ENCODE data around the gene BRME1.
"Not testable (repeated sequence)": the region's sequence is repeated elsewhere in the genome, so short reads cannot be mapped to it uniquely, and the experiment has no call there.

Gene BRME1

DNA sequence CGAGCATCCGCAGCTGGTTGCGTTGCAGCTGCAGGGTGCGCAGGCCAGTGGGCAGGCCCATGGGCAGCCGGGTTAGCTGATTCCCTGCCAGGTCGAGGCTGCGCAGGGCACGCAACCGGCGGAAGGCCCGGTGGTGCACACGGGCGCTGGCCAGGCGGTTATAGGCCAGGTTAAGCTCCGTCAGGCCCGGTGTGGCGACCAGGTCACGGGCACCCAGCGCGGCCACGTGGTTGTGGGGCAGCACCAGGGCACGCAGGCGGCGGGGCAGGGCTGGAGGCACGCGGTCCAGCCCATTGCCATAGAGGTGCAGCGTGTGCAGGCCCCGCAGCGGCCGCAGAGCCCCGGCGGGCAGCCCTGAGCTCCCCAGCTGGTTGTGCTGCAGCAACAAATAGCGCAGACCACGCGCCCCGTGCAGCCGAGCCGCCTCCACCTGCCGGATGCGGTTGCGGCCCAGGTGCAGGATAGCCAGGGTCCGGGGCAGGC is 27.0 kb upstream of the BRME1 start:
- Histone ChIP-seq H3K9ac (ENCODE audit: low read depth, low read length) (no peak overlapping the region), H3K9me3 (ENCODE audit: control insufficient read depth, insufficient read depth, low read length) (no peaks in the 10 kb centered on the region), H3K36me3 (ENCODE audit: insufficient read depth, low read length) (no peaks in the 10 kb centered on the region), H3K4me1 (ENCODE audit: insufficient read depth, low read length) (peaks cover 11% of the 10 kb centered on the region; the same call in 1 of the 2 replicates)

DNA sequence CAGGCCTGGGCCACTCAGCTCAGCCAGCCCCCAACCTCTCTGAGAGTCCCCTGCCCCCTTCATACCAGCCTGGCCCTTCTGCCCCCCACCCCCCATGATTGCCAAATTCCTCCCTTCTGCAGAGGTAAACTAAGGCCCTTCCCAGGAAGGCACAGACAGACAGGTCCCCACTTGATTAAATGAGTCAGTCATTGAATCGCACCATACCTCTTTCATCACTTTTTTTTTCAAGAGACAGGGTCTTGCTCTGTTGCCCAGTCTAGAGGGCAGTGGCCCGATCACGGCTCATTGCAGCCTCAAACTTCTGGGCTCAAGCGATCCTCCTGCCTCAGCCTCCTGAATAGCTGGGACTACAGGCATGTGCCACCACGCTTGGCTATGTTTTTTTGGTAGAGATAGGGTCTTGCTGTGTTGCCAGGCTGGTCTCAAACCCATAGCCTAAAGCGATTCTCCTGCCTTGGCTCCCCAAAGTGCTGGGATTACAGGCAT is 26.3 kb upstream of the BRME1 start:
- peaks cover 11% of the 10 kb centered on the region; the same call in 1 of the 2 replicates for H3K4me1 ChIP-seq (ENCODE audit: insufficient read depth, low read length)
- H3K9ac ChIP-seq (ENCODE audit: low read depth, low read length) = no peak overlapping the region
- H3K36me3 ChIP-seq (ENCODE audit: insufficient read depth, low read length) = no peaks in the 10 kb centered on the region
- H3K9me3 ChIP-seq (ENCODE audit: control insufficient read depth, insufficient read depth, low read length) = no peaks in the 10 kb centered on the region

DNA sequence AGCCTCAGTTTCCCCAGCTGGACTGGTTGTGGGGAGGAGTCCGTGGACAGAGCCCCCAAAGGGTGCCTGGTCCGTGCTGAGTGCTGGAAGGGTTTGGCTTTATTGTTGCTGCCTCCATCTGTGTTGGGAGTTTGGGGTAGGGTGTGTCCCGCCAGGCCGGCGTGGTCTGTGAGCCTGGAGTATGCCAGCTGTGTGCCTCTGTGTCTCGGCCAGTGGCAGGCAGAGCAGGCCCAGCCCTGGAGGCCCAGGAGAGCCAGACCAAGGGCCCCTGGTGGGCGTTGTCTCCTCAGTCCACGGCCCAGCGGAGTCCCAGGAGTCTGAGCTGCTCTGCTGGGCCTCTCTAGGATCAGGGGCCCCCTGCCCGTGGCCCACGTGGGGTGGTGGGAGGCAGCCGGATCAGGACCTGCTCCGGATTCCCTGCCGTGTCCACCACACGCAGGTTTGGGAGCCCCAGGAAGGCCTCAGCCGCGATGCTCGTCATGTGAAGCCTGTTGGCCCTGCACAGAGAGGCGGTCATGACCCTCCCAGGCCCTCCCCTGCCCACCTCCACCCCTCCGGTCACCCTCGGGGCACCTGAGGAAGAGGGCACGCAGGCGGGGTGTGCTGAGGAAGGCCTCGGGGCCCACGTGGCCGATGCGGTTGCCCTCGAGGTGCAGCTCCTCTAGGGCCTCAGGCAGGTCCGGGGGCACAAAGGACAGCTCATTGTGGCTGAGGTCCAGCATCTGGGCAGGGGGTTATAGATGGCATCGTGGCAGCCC is 25.7 kb upstream of the BRME1 start:
- Histone ChIP-seq H3K4me1 (ENCODE audit: insufficient read depth, low read length) (peaks cover 11% of the 10 kb centered on the region; the same call in 1 of the 2 replicates), H3K9me3 (ENCODE audit: control insufficient read depth, insufficient read depth, low read length) (no peaks in the 10 kb centered on the region), H3K36me3 (ENCODE audit: insufficient read depth, low read length) (no peaks in the 10 kb centered on the region), H3K9ac (ENCODE audit: low read depth, low read length) (no peak overlapping the region)

DNA sequence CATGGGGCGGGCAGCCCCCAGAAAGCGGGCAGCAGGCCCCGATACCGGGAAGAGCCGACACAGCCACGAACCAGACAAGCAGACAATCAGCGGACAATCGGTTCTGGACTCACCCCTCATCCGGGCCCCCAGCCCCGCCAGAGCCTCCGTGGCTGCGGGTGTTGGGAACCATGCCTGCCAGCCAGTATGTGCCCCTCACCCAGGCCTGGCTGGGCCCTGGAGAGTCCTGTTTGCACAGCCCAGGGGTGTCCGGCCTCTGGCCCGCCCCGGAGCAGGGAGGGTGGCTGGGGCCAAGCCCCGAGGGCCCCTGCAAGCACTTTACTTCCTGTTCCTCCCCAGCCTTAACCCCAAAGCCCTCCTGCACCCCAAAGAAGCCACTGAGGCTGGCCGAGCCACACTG is 24.5 kb upstream of the BRME1 start:
- H3K9me3 ChIP-seq (ENCODE audit: control insufficient read depth, insufficient read depth, low read length) = no peaks in the 10 kb centered on the region
- no peaks in the 10 kb centered on the region; the same call in 1 of the 2 replicates for H3K4me1 ChIP-seq (ENCODE audit: insufficient read depth, low read length)
- H3K9ac ChIP-seq (ENCODE audit: low read depth, low read length) = no peak overlapping the region
- peaks cover 4% of the 10 kb centered on the region; the same call in 1 of the 2 replicates for H3K36me3 ChIP-seq (ENCODE audit: insufficient read depth, low read length)

DNA sequence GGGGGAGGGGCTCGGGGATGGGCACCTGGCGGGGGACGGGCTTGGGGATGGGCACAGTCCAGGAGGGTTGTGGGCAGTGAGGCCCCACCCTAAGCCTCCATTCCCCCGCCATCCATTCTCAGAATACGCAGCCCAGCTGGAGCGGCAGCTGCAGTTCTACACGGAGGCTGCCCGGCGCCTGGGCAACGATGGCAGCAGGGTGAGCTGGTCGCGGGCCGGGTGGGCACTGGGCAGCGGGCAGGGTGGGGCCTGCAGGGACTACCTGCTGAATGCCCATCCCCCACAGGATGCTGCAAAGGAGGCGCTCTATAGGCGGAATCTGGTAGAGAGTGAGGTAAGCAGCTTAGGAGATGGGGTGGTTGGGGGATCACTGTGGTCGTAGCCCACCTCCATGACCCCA is 24.0 kb upstream of the BRME1 start:
- Histone ChIP-seq H3K36me3 (ENCODE audit: insufficient read depth, low read length) (peaks cover 4% of the 10 kb centered on the region; the same call in 1 of the 2 replicates), H3K9ac (ENCODE audit: low read depth, low read length) (no peak overlapping the region), H3K9me3 (ENCODE audit: control insufficient read depth, insufficient read depth, low read length) (no peaks in the 10 kb centered on the region), H3K4me1 (ENCODE audit: insufficient read depth, low read length) (no peaks in the 10 kb centered on the region; the same call in 1 of the 2 replicates)

DNA sequence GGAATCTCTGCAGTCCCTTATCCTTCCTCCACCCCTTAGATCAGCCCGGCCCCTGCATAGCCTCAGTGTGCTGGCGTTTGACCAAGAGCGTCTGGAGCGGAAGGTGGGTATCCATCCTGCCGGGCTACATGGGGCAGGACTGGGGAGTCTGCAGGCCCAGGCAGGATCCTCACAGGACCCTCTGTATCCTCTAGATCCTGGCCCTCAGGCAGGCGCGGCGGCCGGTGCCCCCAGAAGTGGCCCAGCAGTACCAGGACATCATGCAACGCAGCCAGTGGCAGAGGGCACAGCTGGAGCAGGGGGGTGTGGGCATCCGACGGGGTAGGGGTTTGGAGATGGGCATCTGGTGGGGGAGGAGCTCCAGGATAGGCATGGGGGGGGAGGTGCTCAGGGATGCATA is 23.4 kb upstream of the BRME1 start:
- no peaks in the 10 kb centered on the region for H3K9me3 ChIP-seq (ENCODE audit: control insufficient read depth, insufficient read depth, low read length)

DNA sequence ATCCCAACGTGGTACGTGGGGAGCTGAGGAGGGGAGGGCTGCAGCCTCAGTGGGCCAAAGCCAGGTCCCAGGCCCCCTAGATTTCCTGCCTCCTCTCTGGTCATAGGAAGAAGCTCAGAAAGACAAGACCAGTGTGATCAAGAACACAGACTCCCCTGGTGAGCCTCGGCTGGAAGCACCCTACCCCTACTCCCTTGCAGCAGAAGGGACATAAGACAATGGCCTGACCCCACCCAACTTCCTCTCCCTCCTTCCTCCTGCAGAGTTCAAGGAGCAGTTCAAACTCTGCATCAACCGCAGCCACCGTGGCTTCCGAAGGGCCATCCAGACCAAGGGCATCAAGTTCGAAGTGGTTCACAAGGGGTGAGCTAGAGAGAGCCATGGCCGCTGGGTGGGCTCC is 20.8 kb upstream of the BRME1 start:
- Histone ChIP-seq H3K9ac (ENCODE audit: low read depth, low read length) (no peak overlapping the region), H3K9me3 (ENCODE audit: control insufficient read depth, insufficient read depth, low read length) (no peaks in the 10 kb centered on the region), H3K36me3 (ENCODE audit: insufficient read depth, low read length) (peaks cover 7% of the 10 kb centered on the region; the same call in 1 of the 2 replicates), H3K4me1 (ENCODE audit: insufficient read depth, low read length) (no peaks in the 10 kb centered on the region; the same call in 1 of the 2 replicates)

More for the DNA sequence above, 23.4 kb upstream of the BRME1 start:
- H3K4me1 ChIP-seq (ENCODE audit: insufficient read depth, low read length) = no peaks in the 10 kb centered on the region; the same call in 1 of the 2 replicates
- peaks cover 4% of the 10 kb centered on the region; the same call in 1 of the 2 replicates for H3K36me3 ChIP-seq (ENCODE audit: insufficient read depth, low read length)
- no peak overlapping the region for H3K9ac ChIP-seq (ENCODE audit: low read depth, low read length)

DNA sequence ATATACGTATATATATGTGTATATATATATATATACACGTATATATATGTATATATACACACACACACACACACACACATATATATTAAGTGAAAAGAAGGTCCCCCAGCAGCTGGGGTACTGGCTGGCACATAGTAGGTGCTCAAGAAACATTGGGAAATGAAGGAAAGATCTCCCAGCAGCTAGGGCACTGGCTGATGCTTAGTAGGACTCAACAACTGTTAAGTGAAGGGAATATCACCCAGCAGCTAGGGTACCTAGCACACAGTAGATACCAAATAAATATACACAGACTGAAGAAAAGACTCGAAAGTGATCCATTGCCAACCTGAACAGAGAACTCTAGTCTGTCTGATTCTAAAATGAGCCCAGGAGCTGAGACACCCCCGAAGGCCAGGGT is 20.1 kb upstream of the BRME1 start:
- Histone ChIP-seq H3K36me3 (ENCODE audit: insufficient read depth, low read length) (peaks cover 11% of the 10 kb centered on the region), H3K9ac (ENCODE audit: low read depth, low read length) (no peak overlapping the region), H3K9me3 (ENCODE audit: control insufficient read depth, insufficient read depth, low read length) (no peaks in the 10 kb centered on the region), H3K4me1 (ENCODE audit: insufficient read depth, low read length) (no peaks in the 10 kb centered on the region; the same call in 1 of the 2 replicates)

DNA sequence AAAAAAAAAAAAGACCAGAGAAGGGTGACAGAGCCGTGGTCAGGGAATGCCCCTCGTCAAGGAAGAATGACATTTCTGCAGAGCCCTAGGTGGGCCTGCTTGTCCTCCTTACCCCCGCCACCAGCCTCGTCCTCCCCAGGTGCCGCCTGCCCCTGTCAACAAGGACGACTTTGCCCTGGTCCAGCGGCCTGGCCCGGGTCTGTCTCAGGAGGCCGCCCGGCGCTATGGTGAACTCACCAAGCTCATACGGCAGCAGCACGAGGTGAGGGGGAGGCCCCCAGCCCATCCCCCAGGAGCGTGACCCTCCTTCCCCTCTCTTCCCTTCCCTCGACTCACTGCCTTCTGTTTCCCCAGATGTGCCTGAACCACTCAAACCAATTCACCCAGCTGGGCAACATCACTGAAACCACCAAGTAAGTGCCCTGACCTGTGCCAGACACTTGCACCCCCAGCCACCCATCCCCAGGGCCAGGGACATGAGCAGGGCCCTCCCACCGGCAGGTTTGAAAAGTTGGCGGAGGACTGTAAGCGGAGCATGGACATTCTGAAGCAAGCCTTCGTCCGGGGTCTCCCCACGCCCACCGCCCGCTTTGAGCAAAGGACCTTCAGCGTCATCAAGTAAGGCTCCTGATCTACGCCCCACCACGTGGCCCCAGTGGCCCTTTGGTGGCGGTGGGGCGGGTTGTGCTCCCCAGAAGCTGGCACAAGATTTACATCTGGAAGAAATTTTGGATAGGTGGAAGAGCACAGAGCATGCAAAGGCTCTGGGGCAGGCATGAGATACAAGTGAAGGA is 17.5 kb upstream of the BRME1 start:
- Histone ChIP-seq H3K4me1 (ENCODE audit: insufficient read depth, low read length) (no peaks in the 10 kb centered on the region), H3K9ac (ENCODE audit: low read depth, low read length) (no peak overlapping the region), H3K36me3 (ENCODE audit: insufficient read depth, low read length) (peaks cover 15% of the 10 kb centered on the region), H3K9me3 (ENCODE audit: control insufficient read depth, insufficient read depth, low read length) (no peaks in the 10 kb centered on the region)

DNA sequence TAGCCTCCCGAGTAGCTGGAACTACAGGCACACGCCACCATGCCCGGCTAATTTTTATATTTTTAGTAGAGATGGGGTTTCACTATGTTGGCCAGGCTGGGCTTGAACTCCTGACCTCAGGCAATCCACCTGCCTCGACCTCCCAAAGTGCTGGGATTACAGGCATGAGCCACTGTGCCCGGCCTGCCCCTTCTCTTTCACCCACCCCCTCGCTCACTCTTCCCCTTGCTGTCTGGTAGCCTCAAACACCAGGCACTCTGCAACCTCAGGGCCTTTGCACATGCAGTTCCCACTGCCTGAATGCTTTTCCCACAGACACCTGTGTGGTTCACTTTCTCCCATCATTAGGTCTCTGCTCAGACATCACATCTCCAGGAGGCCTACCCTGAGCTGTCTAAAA is 16.2 kb upstream of the BRME1 start:
- H3K36me3 ChIP-seq (ENCODE audit: insufficient read depth, low read length) = peaks cover 17% of the 10 kb centered on the region
- not testable (repeated sequence) for H3K4me1 ChIP-seq (ENCODE audit: insufficient read depth, low read length); H3K9me3 ChIP-seq (ENCODE audit: control insufficient read depth, insufficient read depth, low read length); H3K9ac ChIP-seq (ENCODE audit: low read depth, low read length)

DNA sequence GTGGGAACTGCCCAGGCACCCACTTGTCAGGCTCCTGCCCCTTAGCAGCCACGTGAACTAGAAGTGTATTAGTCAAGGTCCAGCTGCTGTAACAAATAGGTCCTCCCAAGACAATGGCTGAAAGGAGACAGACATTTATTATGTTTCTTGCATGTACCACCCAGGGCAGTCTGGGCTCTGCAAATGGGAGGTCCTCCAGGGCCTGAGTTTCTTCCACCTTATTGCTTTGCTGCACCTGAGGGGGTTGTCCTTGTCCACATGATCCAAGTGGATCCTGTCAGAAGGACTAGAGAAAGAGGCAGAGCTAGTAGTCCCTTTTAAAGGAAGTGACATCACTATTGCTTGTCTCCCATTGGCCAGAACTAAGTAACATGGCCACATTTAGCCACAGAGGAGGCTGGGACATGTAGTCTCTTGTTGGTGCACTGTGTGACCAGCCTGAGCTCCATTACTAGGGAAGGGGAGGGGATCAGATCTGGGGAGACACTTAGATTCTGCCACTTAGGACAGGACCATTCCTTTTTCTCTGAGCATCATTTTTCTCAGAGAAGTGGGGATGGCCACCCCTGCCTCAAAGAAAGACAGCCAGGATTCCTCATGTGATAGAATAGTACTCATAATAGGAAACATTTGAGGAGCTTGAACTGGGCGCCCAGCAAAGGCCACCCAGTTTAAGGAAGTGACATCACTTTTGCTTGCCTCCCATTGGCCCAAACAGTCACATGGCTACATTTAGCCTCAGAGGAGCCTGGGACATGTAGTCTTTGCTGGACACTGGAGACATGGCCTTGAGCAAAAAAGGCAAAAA is 15.2 kb upstream of the BRME1 start:
- no peaks in the 10 kb centered on the region for H3K4me1 ChIP-seq (ENCODE audit: insufficient read depth, low read length)
- peaks cover 15% of the 10 kb centered on the region for H3K36me3 ChIP-seq (ENCODE audit: insufficient read depth, low read length)
- no peaks in the 10 kb centered on the region for H3K9me3 ChIP-seq (ENCODE audit: control insufficient read depth, insufficient read depth, low read length)
- H3K9ac ChIP-seq (ENCODE audit: low read depth, low read length) = no peak overlapping the region

DNA sequence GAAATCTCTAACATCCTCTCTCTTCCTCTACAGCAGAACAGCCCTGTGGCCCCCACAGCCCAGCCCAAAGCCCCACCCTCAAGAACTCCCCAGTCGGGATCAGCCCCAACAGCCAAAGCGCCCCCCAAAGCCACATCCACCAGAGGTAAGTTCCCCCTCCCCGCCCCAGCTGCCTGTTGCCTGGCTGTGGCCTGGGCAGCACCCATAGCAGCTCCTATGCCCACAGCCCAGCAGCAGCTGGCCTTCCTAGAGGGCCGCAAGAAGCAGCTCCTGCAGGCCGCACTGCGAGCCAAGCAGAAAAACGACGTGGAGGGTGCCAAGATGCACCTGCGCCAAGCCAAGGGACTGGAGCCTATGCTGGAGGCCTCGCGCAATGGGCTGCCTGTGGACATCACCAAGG is 14.6 kb upstream of the BRME1 start:
- Histone ChIP-seq H3K4me1 (ENCODE audit: insufficient read depth, low read length) (no peaks in the 10 kb centered on the region), H3K9me3 (ENCODE audit: control insufficient read depth, insufficient read depth, low read length) (no peaks in the 10 kb centered on the region), H3K36me3 (ENCODE audit: insufficient read depth, low read length) (peaks cover 13% of the 10 kb centered on the region), H3K9ac (ENCODE audit: low read depth, low read length) (no peak overlapping the region)

DNA sequence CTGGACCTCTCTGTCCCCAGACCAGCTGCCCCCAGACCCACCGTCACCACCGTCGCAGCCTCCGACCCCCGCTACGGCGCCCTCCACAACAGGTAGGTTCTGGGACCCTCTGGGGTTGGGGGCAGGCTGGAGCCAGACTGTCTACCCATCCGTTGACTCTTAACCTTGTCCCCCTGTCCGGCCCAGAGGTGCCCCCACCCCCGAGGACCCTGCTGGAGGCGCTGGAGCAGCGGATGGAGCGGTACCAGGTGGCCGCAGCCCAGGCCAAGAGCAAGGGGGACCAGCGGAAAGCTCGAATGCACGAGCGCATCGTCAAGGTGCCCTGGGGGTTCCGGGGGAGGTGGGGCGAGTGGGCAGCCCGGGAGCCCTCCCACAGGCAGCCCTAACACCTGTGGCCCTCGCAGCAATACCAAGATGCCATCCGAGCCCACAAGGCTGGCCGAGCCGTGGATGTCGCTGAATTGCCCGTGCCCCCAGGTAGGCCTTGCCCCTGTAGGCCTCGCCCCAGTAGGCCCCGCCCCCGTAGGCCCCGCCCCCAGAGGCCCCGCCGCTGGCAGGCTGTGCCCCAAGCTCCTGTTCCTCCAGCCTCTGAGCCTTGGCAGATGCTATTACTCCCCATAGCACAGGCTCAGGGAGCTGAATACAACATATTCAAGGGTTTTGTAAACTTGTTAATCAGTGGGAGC is 13.0 kb upstream of the BRME1 start:
- H3K9me3 ChIP-seq (ENCODE audit: control insufficient read depth, insufficient read depth, low read length) = no peaks in the 10 kb centered on the region
- H3K4me1 ChIP-seq (ENCODE audit: insufficient read depth, low read length) = no peaks in the 10 kb centered on the region
- H3K36me3 ChIP-seq (ENCODE audit: insufficient read depth, low read length) = peaks cover 13% of the 10 kb centered on the region
- H3K9ac ChIP-seq (ENCODE audit: low read depth, low read length) = no peak overlapping the region
